PC-3 (cell line): ENCODE measurements around the gene CHD2. TPM values are rescaled to one million over a fixed set of nuclear protein-coding genes. Genes with fewer than 3 reads are reported as not detected.
A peak's percentile ranks its signal among the peaks of the same experiment; 100 is the strongest.

Experiments used
- ATAC-seq: fragments of 200-7000 bp; cut with Tn5 transposase; 2 replicates; pipeline ENCODE4 v1.9.1; 2020; ENCODE audit warnings: mild to moderate bottlenecking, moderate library complexity
- BruUV-seq: library from RNA; stranded (reverse); fragments of 400-500 nt; replicated peaks from 2 replicates; lab custom pipeline; 2021; lab: Mats Ljungman, UMichigan
- CTCF ChIA-PET: fragments of 300-600 bp; sonication (Branson Sonifier 250); formaldehyde crosslinking; loops from one replicate; lab custom pipeline; 2022; ENCODE audit warnings: antibody characterized with exemption; lab: Charles Lee
- POLR2A ChIA-PET: fragments of 300-600 bp; sonication (Branson Sonifier 250); formaldehyde crosslinking; loops from one replicate; lab custom pipeline; 2022; ENCODE audit warnings: antibody characterized with exemption; ENCODE audit not compliant: unreplicated experiment; lab: Charles Lee
- DNase-seq: peaks from one replicate; pipeline ENCODE4 v3.0.0-alpha.2; 2015
- H2AFZ ChIP-seq: fragments of 300-600 bp; sonication (generic); 2 replicates; pipeline ENCODE4 v1.6.0; 2016; ENCODE audit warnings: antibody characterized with exemption, low read length
- H3F3A ChIP-seq: fragments of 300-600 bp; sonication (generic); one replicate; pipeline ENCODE4 v1.6.0; 2017; ENCODE audit warnings: antibody characterized with exemption, low read length, control low read depth, mild to moderate bottlenecking; ENCODE audit not compliant: unreplicated experiment
- H3K27ac ChIP-seq: fragments of 300-600 bp; sonication (generic); 2 replicates; pipeline ENCODE4 v1.5.1; 2016; ENCODE audit warnings: mild to moderate bottlenecking, low read length
- H3K27me3 ChIP-seq: fragments of 300-600 bp; sonication (generic); 2 replicates; pipeline ENCODE4 v1.6.1; 2016; ENCODE audit warnings: low read length, mixed read lengths
- H3K36me3 ChIP-seq: fragments of 300-600 bp; sonication (generic); 2 replicates; pipeline ENCODE4 v1.6.1; 2016; ENCODE audit warnings: low read depth, mixed run types, low read length, mixed read lengths
- H3K4me1 ChIP-seq: fragments of 300-600 bp; sonication (generic); 2 replicates; pipeline ENCODE4 v1.5.1; 2016; ENCODE audit warnings: low read length; ENCODE audit not compliant: insufficient read depth
- H3K4me2 ChIP-seq: fragments of 300-600 bp; sonication (generic); 2 replicates; pipeline ENCODE4 v1.6.0; 2016; ENCODE audit warnings: low read length
- H3K4me3 ChIP-seq: fragments of 300-600 bp; sonication (generic); 2 replicates; pipeline ENCODE4 v1.5.1; 2016; ENCODE audit warnings: mild to moderate bottlenecking, low read length, mixed read lengths
- H3K79me2 ChIP-seq: fragments of 300-600 bp; sonication (generic); 2 replicates; pipeline ENCODE4 v1.6.1; 2017; ENCODE audit warnings: low read length, mixed read lengths
- H3K9ac ChIP-seq: fragments of 300-600 bp; sonication (generic); 2 replicates; pipeline ENCODE4 v1.6.0; 2016; ENCODE audit warnings: mild to moderate bottlenecking, low read length
- H3K9me2 ChIP-seq: fragments of 300-600 bp; sonication (generic); replicated peaks from 2 replicates; pipeline ENCODE4 v1.6.1; 2016; ENCODE audit warnings: mixed run types, low read length, mixed read lengths
- H3K9me3 ChIP-seq: fragments of 300-600 bp; sonication (generic); 2 replicates; pipeline ENCODE4 v1.6.1; 2016; ENCODE audit warnings: low read length, mixed read lengths
- H4K20me1 ChIP-seq: fragments of 300-600 bp; sonication (generic); 2 replicates; pipeline ENCODE4 v1.6.1; 2016; ENCODE audit warnings: low read length, mixed read lengths
- EZH2 ChIP-seq: fragments of 300-600 bp; sonication (generic); IDR thresholded peaks from one replicate; pipeline ENCODE4 v1.6.1; 2017; ENCODE audit warnings: antibody characterized with exemption, mild to moderate bottlenecking, low read length; ENCODE audit not compliant: unreplicated experiment
- EZH2phosphoT487 ChIP-seq: fragments of 300-600 bp; sonication (generic); IDR thresholded peaks from 2 replicates; pipeline ENCODE4 v1.6.1; 2018; ENCODE audit warnings: mild to moderate bottlenecking, antibody characterized with exemption, low read length, borderline replicate concordance
- intact Hi-C: fragments of 100-400 bp; cut with micrococcal nuclease; formaldehyde crosslinking; loops from 2 replicates; pipeline ENCODE4 v1.9.0; 2023
- total RNA-seq: library from RNA; depleted of rRNA; stranded (reverse); fragments of >200 nt; gene quantifications from 2 replicates; pipeline ENCODE4 v1.2.3, GENCODE V29; 2014
- TF ChIP-seq, protein P1 (sequence below): fragments of 300-600 bp; sonication (generic); conservative IDR thresholded peaks from 2 replicates; pipeline ENCODE4 v1.5.1; 2017; ENCODE audit warnings: antibody characterized with exemption, low read depth, mild to moderate bottlenecking, low read length

Gene CHD2
- total RNA-seq, 1 experiment from 2014 or later, result 42.7 TPM

DNA sequence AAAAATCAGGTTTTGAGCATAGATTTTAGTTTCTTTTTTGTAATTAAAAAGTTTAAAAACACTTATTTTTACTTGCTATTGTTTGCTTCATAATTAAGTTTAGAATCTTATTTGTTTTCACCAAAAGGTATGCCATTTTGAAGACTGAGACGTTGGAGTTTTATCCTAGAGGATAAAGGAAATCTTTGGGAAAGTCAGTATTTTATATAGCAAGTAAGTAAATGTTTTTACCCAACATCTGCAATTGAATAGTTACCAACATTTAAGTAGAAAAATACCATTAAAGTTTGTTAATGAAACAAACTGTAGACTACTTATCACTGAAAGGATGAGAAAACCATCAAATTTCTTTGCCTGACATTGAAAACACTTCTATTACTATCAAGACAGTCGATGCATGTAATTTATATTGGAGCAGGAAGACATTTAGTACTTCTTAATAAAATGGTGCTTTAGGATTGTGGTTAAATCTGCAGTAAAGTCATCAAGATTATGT lies 14.0 kb upstream of the CHD2 start:
- peaks cover 28% of the 10 kb centered on the region for H3K4me1 ChIP-seq
- no peak overlapping the region for H3K27ac ChIP-seq
- no peaks in the 10 kb centered on the region for H3K27me3 ChIP-seq
- H3K4me3 ChIP-seq, result peak overlapping the region; percentile 87
- no peaks in the 10 kb centered on the region for H3K9me2 ChIP-seq
- H3K9ac ChIP-seq, result peak overlapping the region; percentile 98; the same call in 1 of the 2 replicates
- peaks cover 35% of the 10 kb centered on the region for H4K20me1 ChIP-seq
- H3K79me2 ChIP-seq, result peaks cover 82% of the 10 kb centered on the region
- ChIA-PET CTCF (no interaction called here), POLR2A (interaction anchor here (0.5 kb wide), 1 partner anchor 76 kb away, joined by 4 read pairs; no protein-coding TSS in a partner anchor)
- ATAC-seq, result no peak
- no peak for TF ChIP-seq EZH2
- no peak for TF ChIP-seq EZH2phosphoT487
- TF ChIP-seq, protein P1, sequence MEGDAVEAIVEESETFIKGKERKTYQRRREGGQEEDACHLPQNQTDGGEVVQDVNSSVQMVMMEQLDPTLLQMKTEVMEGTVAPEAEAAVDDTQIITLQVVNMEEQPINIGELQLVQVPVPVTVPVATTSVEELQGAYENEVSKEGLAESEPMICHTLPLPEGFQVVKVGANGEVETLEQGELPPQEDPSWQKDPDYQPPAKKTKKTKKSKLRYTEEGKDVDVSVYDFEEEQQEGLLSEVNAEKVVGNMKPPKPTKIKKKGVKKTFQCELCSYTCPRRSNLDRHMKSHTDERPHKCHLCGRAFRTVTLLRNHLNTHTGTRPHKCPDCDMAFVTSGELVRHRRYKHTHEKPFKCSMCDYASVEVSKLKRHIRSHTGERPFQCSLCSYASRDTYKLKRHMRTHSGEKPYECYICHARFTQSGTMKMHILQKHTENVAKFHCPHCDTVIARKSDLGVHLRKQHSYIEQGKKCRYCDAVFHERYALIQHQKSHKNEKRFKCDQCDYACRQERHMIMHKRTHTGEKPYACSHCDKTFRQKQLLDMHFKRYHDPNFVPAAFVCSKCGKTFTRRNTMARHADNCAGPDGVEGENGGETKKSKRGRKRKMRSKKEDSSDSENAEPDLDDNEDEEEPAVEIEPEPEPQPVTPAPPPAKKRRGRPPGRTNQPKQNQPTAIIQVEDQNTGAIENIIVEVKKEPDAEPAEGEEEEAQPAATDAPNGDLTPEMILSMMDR, result no peak
- no peak overlapping the region for H2AFZ ChIP-seq
- no TSS peak for BruUV-seq
- intact Hi-C loops, result no loop called here
- no peak for DNase-seq
- no peaks in the 10 kb centered on the region for H3F3A ChIP-seq
- H3K4me2 ChIP-seq, result peak overlapping the region; percentile 90
- peaks cover 62% of the 10 kb centered on the region for H3K36me3 ChIP-seq
- no peaks in the 10 kb centered on the region for H3K9me3 ChIP-seq

DNA sequence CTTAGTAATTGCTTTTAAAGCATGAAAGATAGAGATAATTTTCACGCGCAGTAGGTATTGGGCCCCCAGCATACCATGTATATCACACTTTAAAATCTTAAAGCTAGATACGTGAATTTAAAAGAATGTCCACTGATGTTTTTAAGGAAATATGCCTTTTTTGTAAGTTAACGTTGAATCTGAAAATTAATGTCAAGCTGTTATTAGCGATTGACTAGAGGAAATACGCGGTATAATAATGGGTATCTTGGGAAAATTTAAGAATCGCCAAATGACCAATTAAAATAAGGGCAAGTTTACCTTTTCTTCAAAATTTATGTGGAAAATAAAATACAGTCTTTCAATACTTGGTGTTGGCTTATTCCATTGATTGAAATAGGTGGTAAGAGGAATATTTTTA lies 13.3 kb upstream of the CHD2 start:
- ATAC-seq (no peak), DNase-seq (no peak)
- ChIA-PET CTCF (no interaction called here), POLR2A (no interaction called here)
- intact Hi-C loops, result no loop called here
- TF ChIP-seq EZH2phosphoT487 (no peak), EZH2 (no peak)
- TF ChIP-seq, protein P1, result no peak
- Histone ChIP-seq H3K36me3 (peaks cover 69% of the 10 kb centered on the region), H4K20me1 (peaks cover 35% of the 10 kb centered on the region), H3K4me1 (peaks cover 22% of the 10 kb centered on the region), H3F3A (no peaks in the 10 kb centered on the region), H3K4me3 (peak overlapping the region; percentile 87), H3K79me2 (peaks cover 89% of the 10 kb centered on the region), H3K9me2 (no peaks in the 10 kb centered on the region), H3K9ac (peak overlapping the region; percentile 98; the same call in 1 of the 2 replicates), H3K9me3 (no peaks in the 10 kb centered on the region), H2AFZ (no peak overlapping the region), H3K27me3 (no peaks in the 10 kb centered on the region), H3K27ac (0 out of 2 replicates have a peak overlapping the region, but pooled peaks have one; percentile 3), H3K4me2 (peak overlapping the region; percentile 90)
- no TSS peak for BruUV-seq

DNA sequence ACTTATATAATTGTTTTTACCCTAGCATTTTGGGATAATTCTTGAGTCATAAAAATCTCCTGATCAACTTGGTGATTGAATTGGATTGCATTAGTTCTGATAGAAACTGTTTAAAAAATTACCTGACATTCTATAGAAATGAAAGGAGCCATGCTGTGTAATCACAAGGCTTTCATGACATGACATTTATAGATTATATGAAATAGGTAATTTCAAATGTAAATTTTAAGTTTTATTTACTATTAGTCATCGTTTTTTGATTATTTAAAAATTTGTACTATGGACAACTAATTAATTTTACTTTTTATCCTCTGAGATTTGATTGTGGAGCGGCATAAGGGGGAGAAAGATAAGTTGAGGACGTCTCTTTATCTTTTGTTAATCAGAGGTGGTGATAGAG lies 12.3 kb upstream of the CHD2 start:
- Histone ChIP-seq H3K27me3 (no peaks in the 10 kb centered on the region), H3K9me2 (no peaks in the 10 kb centered on the region), H3F3A (no peaks in the 10 kb centered on the region), H3K9ac (no peak overlapping the region), H3K4me1 (peaks cover 19% of the 10 kb centered on the region), H3K4me3 (no peak overlapping the region), H3K36me3 (peaks cover 79% of the 10 kb centered on the region), H3K9me3 (no peaks in the 10 kb centered on the region), H3K79me2 (peaks cover 99% of the 10 kb centered on the region), H3K4me2 (no peak overlapping the region), H3K27ac (no peak overlapping the region), H2AFZ (no peak overlapping the region), H4K20me1 (peaks cover 35% of the 10 kb centered on the region)
- intact Hi-C loops, result no loop called here
- POLR2A ChIA-PET, result no interaction called here
- TF ChIP-seq, protein P1, result no peak
- TF ChIP-seq EZH2phosphoT487 (no peak), EZH2 (no peak)
- CTCF ChIA-PET, result no interaction called here
- ATAC-seq, result no peak
- no peak for DNase-seq
- no TSS peak for BruUV-seq
